ENCODE results near the gene SBK1. TPM values are rescaled to one million over a fixed set of nuclear protein-coding genes. Genes with fewer than 3 reads are reported as not detected.
"Not testable (repeated sequence)": the region's sequence is repeated elsewhere in the genome, so short reads cannot be mapped to it uniquely, and the experiment has no call there.

SBK1 gene
- total RNA-seq, 4 donors from 2014 or later, result 0.35 to 2.5 (median 1.3) TPM

DNA sequence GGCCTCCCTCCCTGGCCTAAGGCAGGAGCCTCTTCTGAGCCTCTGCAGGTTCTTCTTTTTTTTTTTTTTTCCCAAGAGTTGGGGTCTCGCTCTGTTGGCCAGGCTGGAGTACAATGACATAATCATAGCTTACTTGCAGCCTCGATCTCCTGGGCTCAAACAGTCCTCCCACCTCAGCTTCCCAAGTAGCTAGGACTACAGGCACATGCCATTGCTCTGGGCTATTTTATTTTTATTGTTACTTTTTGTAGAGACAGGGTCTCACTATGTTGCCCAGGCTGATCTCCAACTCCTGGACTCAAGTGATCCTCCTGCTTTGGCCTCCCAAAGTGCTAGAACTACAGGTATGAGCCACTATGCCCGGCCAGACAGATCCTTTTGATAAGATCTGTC lies 32.6 kb downstream of the SBK1 start:
- Histone ChIP-seq H3K27ac (no peak overlapping the region), H3K36me3 (no peaks in the 10 kb centered on the region), H3K27me3 (no peaks in the 10 kb centered on the region), H3K9me3 (no peaks in the 10 kb centered on the region), H3K4me1 (no peaks in the 10 kb centered on the region), H3K4me3 (no peak overlapping the region)
- TF ChIP-seq POLR2A (IDR thresholded peaks at IDR 0.05), result no peak
- TF ChIP-seq, protein P1, sequence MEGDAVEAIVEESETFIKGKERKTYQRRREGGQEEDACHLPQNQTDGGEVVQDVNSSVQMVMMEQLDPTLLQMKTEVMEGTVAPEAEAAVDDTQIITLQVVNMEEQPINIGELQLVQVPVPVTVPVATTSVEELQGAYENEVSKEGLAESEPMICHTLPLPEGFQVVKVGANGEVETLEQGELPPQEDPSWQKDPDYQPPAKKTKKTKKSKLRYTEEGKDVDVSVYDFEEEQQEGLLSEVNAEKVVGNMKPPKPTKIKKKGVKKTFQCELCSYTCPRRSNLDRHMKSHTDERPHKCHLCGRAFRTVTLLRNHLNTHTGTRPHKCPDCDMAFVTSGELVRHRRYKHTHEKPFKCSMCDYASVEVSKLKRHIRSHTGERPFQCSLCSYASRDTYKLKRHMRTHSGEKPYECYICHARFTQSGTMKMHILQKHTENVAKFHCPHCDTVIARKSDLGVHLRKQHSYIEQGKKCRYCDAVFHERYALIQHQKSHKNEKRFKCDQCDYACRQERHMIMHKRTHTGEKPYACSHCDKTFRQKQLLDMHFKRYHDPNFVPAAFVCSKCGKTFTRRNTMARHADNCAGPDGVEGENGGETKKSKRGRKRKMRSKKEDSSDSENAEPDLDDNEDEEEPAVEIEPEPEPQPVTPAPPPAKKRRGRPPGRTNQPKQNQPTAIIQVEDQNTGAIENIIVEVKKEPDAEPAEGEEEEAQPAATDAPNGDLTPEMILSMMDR (IDR thresholded peaks at IDR 0.05), result no peak
- DNase-seq, result peak in 1 of 3 donors; percentile 8

DNA sequence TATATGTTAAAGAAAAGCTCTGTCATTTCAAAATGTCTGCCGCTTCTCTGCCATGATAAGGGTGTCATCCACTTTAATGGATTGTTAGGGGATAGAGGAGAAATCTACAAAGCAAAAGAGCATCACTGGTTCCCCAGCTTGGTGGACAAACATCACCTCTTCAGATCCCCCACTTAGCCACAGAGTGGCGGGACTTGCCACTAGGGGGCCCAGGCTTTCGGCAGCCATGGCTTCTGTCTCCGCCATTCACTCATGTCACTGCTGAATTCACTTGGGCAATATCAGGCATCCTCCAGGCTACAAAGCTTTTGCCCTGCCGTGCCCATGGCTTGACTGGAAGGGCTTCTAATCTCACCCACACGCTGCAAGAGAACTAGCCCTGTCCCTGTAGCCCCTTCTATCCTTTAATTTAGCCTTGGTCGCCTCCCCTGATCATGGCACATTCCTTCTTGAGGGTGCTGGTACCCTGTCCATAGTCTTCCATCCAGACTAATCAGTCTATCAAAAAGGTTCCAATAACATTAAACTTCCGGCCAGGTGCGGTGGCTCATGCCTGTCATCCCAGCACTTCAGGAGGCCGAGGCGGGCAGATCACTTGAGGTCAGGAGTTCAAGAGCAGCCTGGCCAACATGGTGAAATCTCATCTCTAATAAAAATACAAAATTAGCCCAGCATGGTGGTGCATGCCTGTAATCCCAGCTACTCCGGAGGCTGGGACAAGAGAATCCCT lies 34.7 kb downstream of the SBK1 start:
- H3K9me3 ChIP-seq, result no peaks in the 10 kb centered on the region
- no peaks in the 10 kb centered on the region for H3K4me1 ChIP-seq
- DNase-seq, result peak; percentile 67 to 86 (median 74)
- H3K27me3 ChIP-seq, result no peaks in the 10 kb centered on the region
- H3K36me3 ChIP-seq, result no peaks in the 10 kb centered on the region
- H3K27ac ChIP-seq, result no peak overlapping the region
- TF ChIP-seq, protein P1 (IDR thresholded peaks at IDR 0.05), result peak; percentile 31 to 81 (median 64)
- TF ChIP-seq POLR2A (IDR thresholded peaks at IDR 0.05), result no peak
- no peak overlapping the region for H3K4me3 ChIP-seq

DNA sequence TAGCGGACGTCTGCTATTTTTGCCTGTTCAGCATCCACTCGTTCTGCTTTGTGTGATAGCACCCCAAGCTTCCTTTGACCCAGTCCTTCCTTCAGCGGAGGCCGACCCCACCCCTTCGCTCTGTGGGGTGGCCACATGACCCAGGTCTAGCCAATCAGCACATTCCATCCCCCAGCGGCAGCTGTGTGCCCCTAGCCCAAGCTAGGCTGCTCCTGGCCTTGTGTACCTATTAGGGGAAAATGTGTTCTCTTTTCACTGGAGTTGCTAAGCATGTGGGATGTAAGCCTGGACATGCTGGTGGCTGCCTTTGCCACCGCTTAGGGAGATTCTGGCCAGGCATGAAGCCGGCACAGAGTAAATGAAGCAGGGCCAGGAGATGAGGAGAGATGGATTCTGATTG lies 37.9 kb downstream of the SBK1 start:
- not testable (repeated sequence) for H3K27ac ChIP-seq, H3K4me3 ChIP-seq, H3K36me3 ChIP-seq, H3K9me3 ChIP-seq, H3K4me1 ChIP-seq, H3K27me3 ChIP-seq
- DNase-seq, result peak in 2 of 3 donors; percentile 15 to 30

DNA sequence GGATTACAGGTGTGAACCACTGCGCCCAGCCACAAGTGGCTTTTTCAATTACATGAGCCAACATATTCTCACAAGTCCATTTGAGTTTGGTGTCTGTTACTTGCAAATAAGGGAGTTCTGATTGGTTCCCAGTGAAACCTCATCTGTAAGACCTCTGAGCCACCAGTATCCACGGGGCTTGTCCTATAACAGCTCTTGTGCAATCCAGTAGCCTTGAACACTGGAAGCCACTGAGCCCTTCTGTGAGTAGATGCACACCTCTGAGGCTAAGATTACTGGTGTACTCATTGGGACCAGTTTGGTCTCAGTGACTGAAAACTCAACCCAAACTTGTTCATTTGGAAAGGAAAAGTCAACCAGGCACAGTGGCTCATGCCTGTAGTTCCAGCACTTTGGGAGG lies 38.7 kb downstream of the SBK1 start:
- peak in 1 of 3 donors; percentile 6 for DNase-seq
- H3K27ac ChIP-seq, H3K36me3 ChIP-seq, H3K4me3 ChIP-seq, H3K4me1 ChIP-seq, H3K9me3 ChIP-seq, H3K27me3 ChIP-seq: not testable (repeated sequence)

DNA sequence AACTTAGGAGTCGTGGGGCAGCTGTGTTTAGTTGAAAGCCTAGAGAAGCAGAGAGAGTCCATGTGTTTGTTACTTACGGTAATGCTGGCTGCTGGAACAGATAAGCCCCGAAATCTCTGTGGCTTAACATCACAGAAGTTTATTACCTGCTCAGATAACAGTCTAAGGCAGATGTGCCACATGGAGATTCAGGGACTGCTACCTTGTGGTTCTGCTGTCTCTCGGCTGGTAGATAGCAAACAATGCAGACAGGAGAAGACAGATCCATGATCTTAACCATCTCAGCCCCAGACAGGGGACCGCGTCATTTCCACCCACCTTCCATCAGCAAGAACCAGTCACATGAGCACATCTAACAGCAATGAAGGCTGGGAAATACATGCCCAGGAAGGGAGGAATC lies 40.3 kb downstream of the SBK1 start:
- H3K4me1 ChIP-seq, H3K36me3 ChIP-seq, DNase-seq, H3K27ac ChIP-seq, H3K27me3 ChIP-seq, H3K4me3 ChIP-seq, H3K9me3 ChIP-seq: not testable (repeated sequence)

DNA sequence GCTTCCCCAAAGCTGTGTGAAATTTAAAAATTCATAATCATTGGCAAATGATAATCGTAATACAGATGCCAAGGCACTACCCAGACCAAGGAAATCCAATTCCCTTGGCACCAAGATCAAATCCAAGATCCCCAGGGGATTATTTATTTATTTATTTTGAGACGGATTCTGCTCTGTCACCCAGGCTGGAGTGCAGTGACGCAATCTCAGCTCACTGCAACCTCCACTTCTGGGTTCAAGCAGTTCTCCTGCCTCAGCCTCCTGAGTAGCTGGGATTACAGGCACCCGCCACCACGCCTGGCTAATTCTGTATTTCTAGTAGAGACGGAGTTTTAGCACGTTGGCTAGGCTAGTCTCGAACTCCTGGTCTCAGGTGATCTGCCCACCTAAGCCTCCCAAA lies 43.4 kb downstream of the SBK1 start:
- H3K27me3 ChIP-seq, H3K36me3 ChIP-seq, DNase-seq, H3K4me3 ChIP-seq, H3K27ac ChIP-seq, H3K9me3 ChIP-seq, H3K4me1 ChIP-seq: not testable (repeated sequence)

DNA sequence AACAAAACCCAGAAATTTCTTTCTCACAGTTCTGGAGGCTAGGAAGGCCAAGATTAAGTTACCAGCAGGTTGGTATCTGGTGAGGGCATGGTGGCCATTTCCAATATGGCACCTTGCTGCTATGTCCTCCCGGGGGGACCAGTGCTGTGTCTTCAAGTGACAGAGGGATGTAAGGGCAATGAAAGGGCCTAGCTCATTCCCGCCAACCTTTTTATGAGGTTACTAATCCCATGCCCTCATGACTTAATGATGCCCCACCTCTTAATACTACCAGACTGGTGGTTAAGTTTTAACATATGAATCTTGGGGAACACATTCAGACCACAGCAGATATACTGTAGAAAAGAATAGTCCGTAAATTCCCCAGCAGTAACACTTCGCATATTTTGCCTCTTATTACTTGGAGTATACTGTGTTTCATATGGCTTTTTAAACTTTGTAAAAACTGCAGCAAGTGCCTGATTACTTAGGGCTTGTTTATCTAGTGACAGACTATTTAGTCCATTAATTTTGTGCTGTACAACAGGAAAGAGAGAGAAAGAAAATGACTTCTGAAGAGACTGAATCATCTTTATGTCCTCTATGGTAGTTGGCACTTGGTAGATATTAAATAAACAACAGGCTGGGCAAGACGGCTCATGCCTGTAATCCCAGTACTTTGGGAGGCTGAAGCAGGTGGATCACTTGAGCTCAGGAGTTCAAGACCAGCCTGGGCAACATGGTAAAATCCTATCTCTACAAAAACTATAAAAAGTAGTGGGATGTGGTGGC lies 44.8 kb downstream of the SBK1 start:
- DNase-seq, H3K27ac ChIP-seq, H3K9me3 ChIP-seq, H3K27me3 ChIP-seq, H3K36me3 ChIP-seq, H3K4me1 ChIP-seq, H3K4me3 ChIP-seq: not testable (repeated sequence)

DNA sequence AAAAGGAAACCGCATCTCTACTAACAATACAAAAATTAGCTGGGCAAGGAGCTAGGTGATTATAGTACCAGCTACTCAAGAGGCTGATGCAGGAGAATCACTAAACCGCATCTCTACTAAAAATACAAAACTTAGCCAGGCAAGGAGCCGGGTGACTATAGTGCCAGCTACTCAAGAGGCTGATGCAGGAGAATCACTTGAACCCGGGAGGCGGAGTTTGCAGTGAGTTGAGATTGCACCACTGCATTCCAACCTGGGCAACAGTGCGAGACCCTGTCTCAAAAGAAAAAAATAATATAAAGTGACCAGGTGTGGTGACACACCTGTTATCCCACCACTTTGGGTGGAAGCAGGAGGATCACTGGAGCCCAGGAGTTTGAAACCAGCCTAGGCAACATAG lies 45.9 kb downstream of the SBK1 start:
- not testable (repeated sequence) for H3K36me3 ChIP-seq, H3K4me3 ChIP-seq, H3K27ac ChIP-seq, H3K9me3 ChIP-seq, H3K4me1 ChIP-seq, H3K27me3 ChIP-seq
- peak in 1 of 3 donors; percentile 25 for DNase-seq

DNA sequence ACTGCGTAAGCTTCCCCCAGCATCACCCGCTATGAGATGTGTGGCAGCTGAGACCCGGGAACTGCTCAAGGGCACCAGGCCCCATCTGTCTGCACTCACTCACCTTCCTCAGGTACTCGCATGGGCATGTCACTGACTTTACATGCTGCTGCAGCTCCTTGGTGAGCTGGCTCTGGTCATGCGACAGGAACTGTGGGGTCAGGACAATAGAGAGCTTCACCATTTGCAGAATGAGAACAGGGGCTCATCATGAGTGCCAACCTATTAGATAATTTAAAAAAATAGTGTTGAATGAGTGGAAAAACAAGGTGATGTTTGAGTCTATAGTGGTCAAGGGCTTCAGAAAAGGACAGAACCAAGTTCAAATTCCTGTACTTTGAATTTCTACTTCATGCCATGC lies 70.3 kb downstream of the SBK1 start:
- H3K27me3 ChIP-seq, H3K36me3 ChIP-seq, H3K9me3 ChIP-seq, H3K4me1 ChIP-seq, H3K4me3 ChIP-seq: not testable (repeated sequence)
- peak overlapping the region in 1 of 4 donors; percentile 52 for H3K27ac ChIP-seq
- peak in 1 of 3 donors; percentile 17 for DNase-seq

DNA sequence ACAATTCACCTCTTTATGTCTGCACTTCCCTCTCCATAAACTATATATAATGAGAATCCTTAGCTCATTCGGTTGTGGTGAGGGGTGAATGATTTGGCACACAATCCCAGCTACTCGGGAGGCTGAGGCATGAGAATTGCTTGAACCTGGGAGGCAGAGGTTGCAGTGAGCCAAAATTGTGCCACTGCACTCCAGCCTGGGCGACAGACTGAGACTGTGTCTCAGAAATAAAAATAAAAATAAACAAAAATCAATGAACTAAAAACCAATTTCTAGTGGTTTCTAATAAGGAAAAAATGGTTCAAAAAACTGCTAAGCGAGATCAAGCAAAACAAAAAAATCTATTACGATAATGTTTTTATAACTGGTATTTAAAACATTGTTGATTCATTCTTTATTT lies 71.1 kb downstream of the SBK1 start, which contains the start of gene NPIPB6:
Gene NPIPB6, minus strand, starts transcription at position 101 of the 400 bp plus-strand sequence. CDS start 686 bp downstream, outside the sequence.
- not testable (repeated sequence) for DNase-seq, H3K36me3 ChIP-seq, H3K4me3 ChIP-seq, H3K27me3 ChIP-seq, H3K4me1 ChIP-seq, H3K9me3 ChIP-seq
- H3K27ac ChIP-seq, result peak within 1 kb of the TSS in 1 of 4 donors; percentile 52

DNA sequence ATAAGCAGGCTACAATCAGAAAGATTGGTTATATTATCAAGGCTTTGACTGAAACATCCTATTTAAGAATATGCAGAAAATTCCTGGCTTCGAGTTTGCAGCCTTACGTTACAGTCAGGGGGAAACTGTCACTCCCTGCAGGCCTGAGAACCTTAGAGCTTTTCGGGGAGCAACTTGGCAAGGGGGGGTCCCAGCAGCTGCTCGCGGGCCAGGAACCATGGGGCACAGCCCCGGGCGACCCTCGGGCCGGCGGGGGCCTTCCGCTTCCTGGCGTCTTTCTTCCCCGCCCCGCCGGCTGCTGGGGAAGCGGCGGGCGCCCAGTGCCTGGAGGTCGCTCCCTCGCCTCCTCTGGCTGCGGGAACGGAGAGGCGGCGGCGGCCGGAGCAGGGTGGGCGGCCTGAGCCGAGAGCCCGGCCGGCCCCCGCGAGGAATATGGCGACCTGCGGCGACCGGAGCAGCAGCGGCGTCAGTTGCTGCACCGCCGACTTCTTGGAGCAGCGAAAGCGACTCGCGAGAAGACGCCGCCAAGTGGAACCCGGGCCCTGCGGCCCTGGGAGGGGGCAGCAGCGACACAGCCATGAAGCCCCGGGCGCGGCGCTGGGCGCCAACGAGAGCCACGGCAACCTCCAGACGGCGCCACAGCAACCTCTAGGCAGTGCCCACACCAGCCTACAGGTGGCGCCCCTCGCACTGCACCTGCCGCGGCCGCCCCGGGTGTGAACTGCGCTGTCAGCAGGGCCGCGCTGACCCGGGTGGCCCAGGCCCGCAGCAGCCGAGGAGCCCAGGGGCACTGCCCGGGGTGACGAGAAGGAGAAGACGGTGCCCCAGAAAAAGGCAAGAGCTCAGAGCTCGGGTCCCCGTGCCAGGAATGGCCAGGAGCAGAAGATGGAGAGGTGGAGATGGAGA lies 72.2 kb downstream of the SBK1 start:
- not testable (repeated sequence) for H3K27me3 ChIP-seq, H3K36me3 ChIP-seq, H3K4me3 ChIP-seq, DNase-seq, H3K4me1 ChIP-seq, H3K27ac ChIP-seq, H3K9me3 ChIP-seq

DNA sequence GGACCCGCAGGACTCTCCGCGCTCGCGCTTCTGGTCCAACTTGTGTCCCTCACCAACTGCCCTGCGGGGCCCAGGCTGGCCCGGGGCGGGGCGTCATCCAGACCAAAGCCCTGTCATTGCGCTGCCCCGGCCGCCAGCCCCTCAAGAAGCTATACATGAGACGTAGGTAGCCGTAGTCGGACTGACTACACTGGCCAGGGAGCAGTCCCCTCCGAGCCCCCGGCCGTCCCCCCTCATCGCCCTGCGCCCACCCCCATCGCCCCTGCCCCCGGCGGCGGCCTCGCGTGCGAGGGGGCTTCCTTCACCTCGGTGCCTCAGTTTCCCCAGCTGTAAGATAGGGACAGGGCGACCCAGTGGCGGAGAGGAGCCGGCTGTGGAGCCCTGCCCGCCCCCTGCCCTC lies 75.6 kb downstream of the SBK1 start:
- peak in 2 of 3 donors; percentile 9 to 43 for DNase-seq
- H3K4me1 ChIP-seq, H3K4me3 ChIP-seq, H3K27ac ChIP-seq, H3K36me3 ChIP-seq, H3K9me3 ChIP-seq, H3K27me3 ChIP-seq: not testable (repeated sequence)
